A549 (cell line): ENCODE results near the gene RASGEF1C. TPM values are rescaled to one million over a fixed set of nuclear protein-coding genes. Genes with fewer than 3 reads are reported as not detected.

ENCODE experiments used
- ATAC-seq, 2 experiments: fragments of 200-7000 bp in 1 of 2; fragments of >200 bp in 1 of 2; cut with Nextera tagmentation in 1 of 2; cut with Tn5 transposase in 1 of 2; 3 replicates each; pipeline versions ENCODE4 v1.8.0 to v1.9.1; 2018 to 2020; ENCODE audit warnings: mild to moderate bottlenecking in 1 of 2, moderate library complexity in 1 of 2
- CTCF ChIA-PET: fragments of 300-600 bp; sonication (Branson Sonifier 250); formaldehyde crosslinking; extraction: SDS; loops from one replicate; lab custom pipeline; 2021; ENCODE audit warnings: antibody characterized with exemption, inconsistent platforms; lab: Yijun Ruan, JAX
- POLR2A ChIA-PET: fragments of 350-600 bp; formaldehyde crosslinking; extraction: SDS; loops from one replicate; lab custom pipeline; 2021; ENCODE audit warnings: antibody characterized with exemption, inconsistent platforms; lab: Yijun Ruan, JAX
- DNase-seq, 2 experiments: peaks; one replicate each; pipeline versions ENCODE4 v3.0.0 to v3.0.0-alpha.2; 2011 to 2016; ENCODE audit warnings: low read depth in 1 of 2, low spot score in 1 of 2
- FAIRE-seq: peaks from 2 replicates; lab custom pipeline; 2011; peaks lifted over from hg19 to GRCh38; lab: Jason Lieb, UNC
- H3K27ac ChIP-seq, 2 experiments: fragments of >200 bp; sonication (Bioruptor Twin); formaldehyde crosslinking; 3 replicates each; pipeline ENCODE4 v1.5.1; 2016 to 2017
- H3K4me1 ChIP-seq: fragments of >200 bp; sonication (Bioruptor Twin); formaldehyde crosslinking; 3 replicates; pipeline ENCODE4 v1.6.1; 2016
- H3K4me2 ChIP-seq: fragments of >200 bp; sonication (Bioruptor Twin); formaldehyde crosslinking; 3 replicates; pipeline ENCODE4 v1.6.1; 2016
- H3K4me3 ChIP-seq: fragments of >200 bp; sonication (Bioruptor Twin); formaldehyde crosslinking; 3 replicates; pipeline ENCODE4 v1.5.1; 2016
- H3K9me3 ChIP-seq: fragments of >200 bp; sonication (Bioruptor Twin); formaldehyde crosslinking; 3 replicates; pipeline ENCODE4 v1.6.1; 2016
- CHD4 ChIP-seq: fragments of 200-600 bp; sonication (generic); IDR thresholded peaks from 2 replicates; pipeline ENCODE4 v1.6.1; 2016; ENCODE audit warnings: antibody characterized with exemption, mild to moderate bottlenecking, borderline replicate concordance
- ESRRA ChIP-seq: fragments of 150-350 bp; IDR thresholded peaks from 2 replicates; pipeline ENCODE4 v1.6.1; 2014; ENCODE audit warnings: mild to moderate bottlenecking, low read length, borderline replicate concordance
- FOSL2 ChIP-seq, 2 experiments: fragments of 450-650 bp in 1 of 2; fragments of >200 bp in 1 of 2; sonication (Bioruptor Twin) in 1 of 2; formaldehyde crosslinking; IDR thresholded peaks; 2 replicates each; pipeline versions ENCODE4 v1.5.0 to v1.6.1; 2016 to 2020; ENCODE audit warnings: mild to moderate bottlenecking in 1 of 2, moderate library complexity in 1 of 2
- HDAC2 ChIP-seq: fragments of 200-600 bp; sonication (generic); IDR thresholded peaks from 2 replicates; pipeline ENCODE4 v1.6.1; 2016
- HOXA7 ChIP-seq: fragments of 250-450 bp; sonication (Bioruptor Pico); IDR thresholded peaks from 2 replicates; pipeline ENCODE4 v1.5.0; 2020; ENCODE audit warnings: mild to moderate bottlenecking, moderate library complexity
- JUN ChIP-seq, 2 experiments: fragments of >200 bp; sonication (Bioruptor Twin); formaldehyde crosslinking; IDR thresholded peaks; 2 replicates in 1 of 2; 3 replicates in 1 of 2; pipeline ENCODE4 v1.6.1; 2016 to 2017
- MAFK ChIP-seq: fragments of 450-650 bp; IDR thresholded peaks from 2 replicates; pipeline ENCODE4 v1.6.1; 2014; ENCODE audit not compliant: partially characterized antibody
- POLR2A ChIP-seq: IDR thresholded peaks from 2 replicates; pipeline ENCODE4 v1.6.1; 2012; ENCODE audit warnings: mild to moderate bottlenecking, low read length
- RARB ChIP-seq: fragments of 250-450 bp; sonication (Bioruptor Pico); IDR thresholded peaks from 2 replicates; pipeline ENCODE4 v1.8.0; 2021; ENCODE audit warnings: mild to moderate bottlenecking, moderate library complexity
- RFX5 ChIP-seq: fragments of 450-650 bp; IDR thresholded peaks from 2 replicates; pipeline ENCODE4 v1.7.1; 2014; ENCODE audit warnings: antibody characterized with exemption, mild to moderate bottlenecking, moderate library complexity
- SMC3 ChIP-seq: fragments of >200 bp; sonication (Bioruptor Twin); formaldehyde crosslinking; IDR thresholded peaks from 3 replicates; pipeline ENCODE4 v1.6.1; 2018; ENCODE audit warnings: inconsistent platforms
- TP53 ChIP-seq: fragments of 250-450 bp; sonication (Bioruptor Pico); IDR thresholded peaks from 2 replicates; pipeline ENCODE4 v1.5.0; 2021; ENCODE audit warnings: mild to moderate bottlenecking, moderate library complexity
- ZFP36 ChIP-seq: fragments of 450-650 bp; IDR thresholded peaks from 2 replicates; pipeline ENCODE4 v1.6.1; 2014; ENCODE audit warnings: borderline replicate concordance; ENCODE audit not compliant: partially characterized antibody
- WGBS: methylation state at CpG from one replicate; pipeline ENCODE4 v1.1.6; 2017; ENCODE audit errors: missing lambda C conversion rate; 5-methylcytosine and 5-hydroxymethylcytosine counted together
- polyA plus RNA-seq, 4 experiments: library from polyadenylated mRNA; depleted of rRNA in 3 of 4; stranded (reverse); fragments of >200 nt; fragmentation: RNase III in 1 of 4; extraction: RNeasy Plus Mini Kit Qiagen cat#74134 plus additional on column Dnase treatment in 1 of 4; gene quantifications; 2 replicates in 3 of 4; 3 replicates in 1 of 4; pipeline ENCODE4 v1.2.3, GENCODE V29; 2011 to 2017
- TF ChIP-seq, protein P1 (sequence below): fragments of 250-450 bp; sonication (Bioruptor Pico); IDR thresholded peaks from 2 replicates; pipeline ENCODE4 v1.5.0; 2021; ENCODE audit warnings: mild to moderate bottlenecking, moderate library complexity, borderline replicate concordance
- TF ChIP-seq, protein P2 (sequence below): IDR thresholded peaks from 2 replicates; pipeline ENCODE4 v1.6.1; 2012
- TF ChIP-seq, protein P3 (sequence below): fragments of 150-350 bp; IDR thresholded peaks from 2 replicates; pipeline ENCODE4 v1.6.1; 2014; ENCODE audit warnings: low read depth, mild to moderate bottlenecking, low read length

The RASGEF1C gene
- polyA plus RNA-seq, 2 of the 4 experiments (the other 2 are of a cell fraction): 0.12 TPM; not detected in 1

DNA sequence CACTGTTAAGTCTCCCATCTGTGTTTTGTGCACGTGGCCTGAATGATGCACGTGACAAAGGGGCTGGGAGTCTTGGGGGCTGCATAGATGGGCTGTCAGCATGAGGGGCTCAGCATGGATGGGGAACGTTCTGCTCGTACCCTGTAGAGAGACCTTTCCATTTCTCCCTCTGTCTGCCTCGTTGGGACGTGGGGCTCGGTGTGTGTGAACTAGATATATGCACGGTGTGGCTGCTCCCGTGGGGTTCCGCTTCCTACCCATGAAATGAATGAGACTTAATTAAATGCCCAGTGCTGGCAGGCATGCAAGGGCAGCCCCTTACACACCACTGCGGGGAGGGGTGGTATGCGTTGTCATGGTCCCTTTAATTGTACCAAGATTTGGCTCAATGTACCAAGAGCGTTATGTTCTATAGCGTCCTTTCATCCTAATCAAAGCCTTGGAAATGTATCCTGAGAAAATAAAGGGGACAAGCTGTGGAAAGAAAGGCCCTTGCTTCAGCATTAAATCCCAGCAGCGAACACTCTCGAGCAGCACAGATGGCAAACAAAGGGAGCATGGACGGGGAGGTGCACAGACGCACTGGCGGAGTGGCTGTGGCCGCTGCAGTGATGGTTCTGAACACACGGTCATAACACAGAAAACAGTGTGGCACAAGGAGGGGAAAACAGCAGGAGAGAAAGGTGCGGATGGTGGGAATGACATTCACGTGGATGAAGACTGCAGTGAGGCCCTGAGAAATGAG is 66.8 kb downstream of the RASGEF1C start:
- no peak overlapping the region for H3K4me3 ChIP-seq
- FAIRE-seq: no peak
- H3K9me3 ChIP-seq: peaks cover 17% of the 10 kb centered on the region
- no peak overlapping the region for H3K4me2 ChIP-seq
- no peak for DNase-seq
- ATAC-seq: no peak
- H3K4me1 ChIP-seq: no peaks in the 10 kb centered on the region
- ChIA-PET POLR2A (no interaction called here), CTCF (no interaction called here)
- WGBS: 44% methylated on average over 23 of the region's 23 CpGs
- TF ChIP-seq MAFK: no peak
- TF ChIP-seq, protein P1, sequence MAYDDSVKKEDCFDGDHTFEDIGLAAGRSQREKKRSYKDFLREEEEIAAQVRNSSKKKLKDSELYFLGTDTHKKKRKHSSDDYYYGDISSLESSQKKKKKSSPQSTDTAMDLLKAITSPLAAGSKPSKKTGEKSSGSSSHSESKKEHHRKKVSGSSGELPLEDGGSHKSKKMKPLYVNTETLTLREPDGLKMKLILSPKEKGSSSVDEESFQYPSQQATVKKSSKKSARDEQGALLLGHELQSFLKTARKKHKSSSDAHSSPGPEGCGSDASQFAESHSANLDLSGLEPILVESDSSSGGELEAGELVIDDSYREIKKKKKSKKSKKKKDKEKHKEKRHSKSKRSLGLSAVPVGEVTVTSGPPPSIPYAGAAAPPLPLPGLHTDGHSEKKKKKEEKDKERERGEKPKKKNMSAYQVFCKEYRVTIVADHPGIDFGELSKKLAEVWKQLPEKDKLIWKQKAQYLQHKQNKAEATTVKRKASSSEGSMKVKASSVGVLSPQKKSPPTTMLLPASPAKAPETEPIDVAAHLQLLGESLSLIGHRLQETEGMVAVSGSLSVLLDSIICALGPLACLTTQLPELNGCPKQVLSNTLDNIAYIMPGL (CRISPR knock-in tag): no peak
- no peak for TF ChIP-seq TP53 (CRISPR knock-in tag)
- TF ChIP-seq SMC3: no peak
- no peak for TF ChIP-seq ZFP36
- TF ChIP-seq POLR2A: no peak
- TF ChIP-seq, all 56 proteins: peak for 0
- H3K27ac ChIP-seq: no peak overlapping the region

DNA sequence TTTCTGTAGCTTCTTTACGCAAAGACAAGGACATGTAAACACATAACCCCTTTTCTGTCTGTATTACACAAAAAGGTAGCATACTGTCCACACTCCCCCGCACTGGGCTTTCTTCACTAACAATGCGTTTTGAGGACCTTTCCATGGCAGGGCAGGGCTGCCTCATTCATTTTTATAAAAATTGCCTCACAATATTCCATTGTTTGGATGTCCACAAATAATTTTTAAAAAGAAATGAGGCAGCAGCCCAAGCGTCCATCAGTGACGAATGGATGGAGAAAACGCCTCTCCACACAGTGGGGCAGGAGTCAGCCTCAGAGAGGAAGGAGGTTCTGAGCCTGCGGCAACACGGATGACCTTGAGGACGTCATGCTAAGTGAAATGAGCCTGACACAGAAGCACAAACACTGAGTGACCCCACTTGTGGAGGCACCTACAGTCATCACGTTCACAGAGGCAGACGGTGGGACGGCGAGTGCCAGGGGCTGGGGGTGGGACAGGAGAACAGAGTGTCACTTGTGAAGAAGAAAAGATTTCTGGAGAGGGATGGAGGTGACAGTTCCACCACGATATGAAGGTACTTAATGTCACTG is 67.8 kb downstream of the RASGEF1C start:
- POLR2A ChIA-PET: no interaction called here
- Histone ChIP-seq H3K9me3 (peaks cover 9% of the 10 kb centered on the region), H3K27ac (no peak overlapping the region), H3K4me1 (no peaks in the 10 kb centered on the region)
- whole genome bisulfite sequencing: 37% methylated on average over 14 of the region's 14 CpGs
- FAIRE-seq: no peak
- ATAC-seq: no peak
- TF ChIP-seq CHD4: no peak
- TF ChIP-seq, protein P2, sequence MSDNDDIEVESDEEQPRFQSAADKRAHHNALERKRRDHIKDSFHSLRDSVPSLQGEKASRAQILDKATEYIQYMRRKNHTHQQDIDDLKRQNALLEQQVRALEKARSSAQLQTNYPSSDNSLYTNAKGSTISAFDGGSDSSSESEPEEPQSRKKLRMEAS: no peak
- no peak for TF ChIP-seq TP53 (CRISPR knock-in tag)
- TF ChIP-seq HOXA7 (CRISPR knock-in tag): no peak
- no peak for TF ChIP-seq SMC3
- TF ChIP-seq, protein P3, sequence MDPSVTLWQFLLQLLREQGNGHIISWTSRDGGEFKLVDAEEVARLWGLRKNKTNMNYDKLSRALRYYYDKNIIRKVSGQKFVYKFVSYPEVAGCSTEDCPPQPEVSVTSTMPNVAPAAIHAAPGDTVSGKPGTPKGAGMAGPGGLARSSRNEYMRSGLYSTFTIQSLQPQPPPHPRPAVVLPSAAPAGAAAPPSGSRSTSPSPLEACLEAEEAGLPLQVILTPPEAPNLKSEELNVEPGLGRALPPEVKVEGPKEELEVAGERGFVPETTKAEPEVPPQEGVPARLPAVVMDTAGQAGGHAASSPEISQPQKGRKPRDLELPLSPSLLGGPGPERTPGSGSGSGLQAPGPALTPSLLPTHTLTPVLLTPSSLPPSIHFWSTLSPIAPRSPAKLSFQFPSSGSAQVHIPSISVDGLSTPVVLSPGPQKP: no peak
- no peak for TF ChIP-seq ESRRA
- no peak for TF ChIP-seq HDAC2
- no peak for TF ChIP-seq RFX5
- TF ChIP-seq RARB: no peak
- TF ChIP-seq, all 56 proteins: peak for 0
- Histone ChIP-seq H3K4me2 (no peak overlapping the region), H3K4me3 (no peak overlapping the region)
- no peak for DNase-seq
- CTCF ChIA-PET: no interaction called here

DNA sequence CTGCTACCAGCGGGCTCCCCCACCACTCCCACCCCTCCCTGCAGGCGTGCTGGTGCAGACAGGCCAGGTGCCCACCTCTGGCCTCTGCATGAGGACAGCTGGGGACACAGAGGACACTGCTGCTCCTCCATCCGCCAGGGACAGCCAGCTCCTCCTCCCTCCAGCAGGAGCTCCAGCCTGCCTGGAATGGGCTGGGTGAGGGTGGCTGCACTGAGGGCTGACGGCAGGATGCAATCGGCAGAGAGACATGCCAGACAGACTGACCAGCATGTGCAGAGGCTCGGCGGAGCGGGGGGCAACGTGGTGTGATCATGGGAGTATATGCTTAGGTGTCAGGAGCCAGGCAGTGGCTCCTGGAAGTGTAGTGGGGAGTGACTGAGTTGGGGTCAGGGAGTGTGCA is 68.4 kb downstream of the RASGEF1C start:
- Histone ChIP-seq H3K4me3 (no peak overlapping the region), H3K4me2 (no peak overlapping the region), H3K9me3 (peaks cover 3% of the 10 kb centered on the region; the same call in 2 of the 3 replicates), H3K27ac (no peak overlapping the region), H3K4me1 (no peaks in the 10 kb centered on the region)
- ATAC-seq (no peak; a peak in 2 of 6 replicates), DNase-seq (no peak), FAIRE-seq (no peak)
- ChIA-PET POLR2A (no interaction called here), CTCF (interaction anchor here (0.6 to 1.6 kb wide), 2 partner anchors 13 to 731 kb away, joined by 3 to 6 read pairs; no protein-coding TSS in a partner anchor)
- 24% methylated on average over 7 of the region's 9 CpGs for WGBS
- TF ChIP-seq, protein P1 (CRISPR knock-in tag): no peak
- TF ChIP-seq FOSL2 (IDR thresholded peaks at IDR 0.05) (no peak), FOSL2 (CRISPR knock-in tag; IDR thresholded peaks at IDR 0.05) (no peak), CHD4 (no peak), JUN (IDR thresholded peaks at IDR 0.05) (no peak)
